ENCODE data around the gene PPP2R5C.

The PPP2R5C gene

DNA sequence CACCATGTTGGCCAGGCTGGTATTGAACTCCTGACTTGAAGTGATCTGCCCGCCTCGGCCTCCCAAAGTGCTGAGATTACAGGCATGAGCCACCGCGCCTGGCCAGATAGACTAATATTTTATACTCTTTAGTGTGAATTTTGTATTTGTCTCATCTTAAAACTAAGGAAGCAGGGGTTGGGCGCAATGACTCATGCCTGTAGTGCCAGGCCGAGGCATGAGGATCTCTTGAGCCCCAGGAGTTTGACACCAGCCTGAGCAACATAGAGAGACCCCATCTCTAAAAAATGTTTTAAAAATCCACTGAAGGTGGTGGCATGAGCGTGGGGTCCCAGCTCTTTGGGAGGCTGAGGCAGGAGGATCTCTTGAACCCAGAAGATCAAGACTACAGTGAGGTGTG, 211.8 kb downstream of the PPP2R5C start:
- Histone ChIP-seq H3K27me3 (ENCODE audit: control insufficient read depth, insufficient read depth, low read length) (no peaks in the 10 kb centered on the region), H3K4me3 (ENCODE audit: low read length) (no peak overlapping the region), H3K9ac (ENCODE audit: low read length) (no peak overlapping the region), H3K4me1 (ENCODE audit: control insufficient read depth, insufficient read depth, low read length) (peaks cover 36% of the 10 kb centered on the region), H3K36me3 (ENCODE audit: control insufficient read depth, insufficient read depth, low read length) (no peaks in the 10 kb centered on the region), H3K9me3 (ENCODE audit: control insufficient read depth, low read length) (no peaks in the 10 kb centered on the region)

DNA sequence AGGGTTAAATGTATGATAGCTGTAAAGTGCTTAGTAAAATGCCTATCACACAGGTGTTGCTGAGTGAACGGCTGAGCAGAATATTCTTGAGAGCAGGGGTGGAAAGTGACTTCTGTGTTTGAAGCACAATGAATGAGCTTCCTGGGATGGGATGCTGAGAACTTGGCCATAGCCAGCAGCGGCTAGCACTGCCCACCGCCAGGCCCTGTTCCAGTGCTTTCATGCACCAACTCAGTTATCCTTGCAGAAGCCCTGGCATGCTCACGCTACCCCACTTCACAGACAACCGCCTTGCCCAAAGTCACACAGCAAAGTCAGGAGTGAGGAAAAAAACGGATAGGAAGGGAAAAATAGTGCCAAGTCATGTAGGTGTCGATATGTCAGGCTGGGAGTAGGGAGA, 213.7 kb downstream of the PPP2R5C start:
- Histone ChIP-seq H3K9ac (ENCODE audit: low read length) (no peak overlapping the region), H3K4me3 (ENCODE audit: low read length) (no peak overlapping the region), H3K4me1 (ENCODE audit: control insufficient read depth, insufficient read depth, low read length) (peaks cover 42% of the 10 kb centered on the region), H3K27me3 (ENCODE audit: control insufficient read depth, insufficient read depth, low read length) (no peaks in the 10 kb centered on the region), H3K36me3 (ENCODE audit: control insufficient read depth, insufficient read depth, low read length) (peaks cover 6% of the 10 kb centered on the region), H3K9me3 (ENCODE audit: control insufficient read depth, low read length) (no peaks in the 10 kb centered on the region)

Data from mucosa of stomach (tissue), 1 donor.